Gastrocnemius medialis (tissue), 4 donors: ENCODE results near the gene MYBPC3.

Source experiments
- POLR2A ChIP-seq, 2 donors: fragments of 450-650 bp; IDR thresholded peaks; one replicate each; pipeline ENCODE4 v1.6.1; 2017; ENCODE audit warnings: antibody characterized with exemption in 2 of 2, mild to moderate bottlenecking in 2 of 2, moderate library complexity in 2 of 2
- TF ChIP-seq, protein P1 (sequence below), 5 experiments: fragments of 450-650 bp in 3 of 5; fragments of 200-600 bp in 2 of 5; sonication (generic) in 2 of 5; IDR thresholded peaks in 4 of 5; conservative IDR thresholded peaks in 1 of 5; 1 replicate in 4 of 5; 2 replicates in 1 of 5; pipeline ENCODE4 v1.5.1; 2016 to 2019; ENCODE audit warnings: antibody characterized with exemption in 5 of 5, mild to moderate bottlenecking in 3 of 5, moderate library complexity in 3 of 5

DNA sequence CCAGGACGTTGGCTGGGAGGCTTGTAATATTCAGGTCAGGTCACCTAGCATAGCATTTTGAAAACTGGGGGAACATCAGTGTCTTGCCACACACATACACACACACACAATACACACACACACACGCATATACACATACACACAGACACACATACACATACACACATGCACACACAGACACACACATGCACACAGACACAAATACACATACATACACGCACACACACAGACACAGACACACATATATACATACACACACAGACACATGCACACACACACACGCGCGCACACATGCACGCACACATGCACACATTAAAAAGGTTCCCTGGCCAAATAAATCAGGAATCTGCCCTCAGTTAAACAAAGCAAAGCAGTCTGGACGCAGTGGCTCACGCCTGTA, 12.5 kb downstream of the MYBPC3 start:
- TF ChIP-seq, protein P1, sequence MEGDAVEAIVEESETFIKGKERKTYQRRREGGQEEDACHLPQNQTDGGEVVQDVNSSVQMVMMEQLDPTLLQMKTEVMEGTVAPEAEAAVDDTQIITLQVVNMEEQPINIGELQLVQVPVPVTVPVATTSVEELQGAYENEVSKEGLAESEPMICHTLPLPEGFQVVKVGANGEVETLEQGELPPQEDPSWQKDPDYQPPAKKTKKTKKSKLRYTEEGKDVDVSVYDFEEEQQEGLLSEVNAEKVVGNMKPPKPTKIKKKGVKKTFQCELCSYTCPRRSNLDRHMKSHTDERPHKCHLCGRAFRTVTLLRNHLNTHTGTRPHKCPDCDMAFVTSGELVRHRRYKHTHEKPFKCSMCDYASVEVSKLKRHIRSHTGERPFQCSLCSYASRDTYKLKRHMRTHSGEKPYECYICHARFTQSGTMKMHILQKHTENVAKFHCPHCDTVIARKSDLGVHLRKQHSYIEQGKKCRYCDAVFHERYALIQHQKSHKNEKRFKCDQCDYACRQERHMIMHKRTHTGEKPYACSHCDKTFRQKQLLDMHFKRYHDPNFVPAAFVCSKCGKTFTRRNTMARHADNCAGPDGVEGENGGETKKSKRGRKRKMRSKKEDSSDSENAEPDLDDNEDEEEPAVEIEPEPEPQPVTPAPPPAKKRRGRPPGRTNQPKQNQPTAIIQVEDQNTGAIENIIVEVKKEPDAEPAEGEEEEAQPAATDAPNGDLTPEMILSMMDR (IDR thresholded peaks at IDR 0.05 in 4 of 5, conservative IDR thresholded peaks at IDR 0.05 in 1 of 5), result no peak
- TF ChIP-seq POLR2A (IDR thresholded peaks at IDR 0.05), result no peak
